ENCODE data around the gene LONRF2. TPM values are rescaled to one million over a fixed set of nuclear protein-coding genes. Genes with fewer than 3 reads are reported as not detected.
"Not testable (repeated sequence)": the region's sequence is repeated elsewhere in the genome, so short reads cannot be mapped to it uniquely, and the experiment has no call there.

Gene LONRF2
- total RNA-seq, 1 experiment from 2014 or later = not detected

GRCh38 chr2:100250645-100251044 lies 71.7 kb downstream of the LONRF2 start:
- Mint-ChIP-seq H3K4me1 (ENCODE audit: insufficient read depth, unreplicated experiment) (no peaks in the 10 kb centered on the region), H3K27ac (ENCODE audit: low read depth, unreplicated experiment) (no peak overlapping the region), H3K4me3 (ENCODE audit: unreplicated experiment) (no peak overlapping the region), H3K36me3 (ENCODE audit: insufficient read depth, unreplicated experiment) (no peaks in the 10 kb centered on the region), H3K9me3 (ENCODE audit: unreplicated experiment) (no peaks in the 10 kb centered on the region), H3K27me3 (ENCODE audit: insufficient read depth, unreplicated experiment) (peaks cover 10% of the 10 kb centered on the region)
- no TSS peak for BruUV-seq (replicated peaks)
- no peak for DNase-seq (ENCODE audit: unreplicated experiment)
- intact Hi-C loops (cut with micrococcal nuclease) = no loop called here
- ChIA-PET POLR2A (no interaction called here), CTCF (interaction anchor here (0.7 to 3.4 kb wide), 4 partner anchors 9 to 425 kb away, joined by 3 to 22 read pairs (median 7); no protein-coding TSS in a partner anchor)
- TF ChIP-seq CTCF (IDR thresholded peaks at IDR 0.05; ENCODE audit: unreplicated experiment) = no peak

- ChIA-PET POLR2A (interaction anchor here (0.6 to 1.2 kb wide), 3 partner anchors 10 to 830 kb away, joined by 3 to 4 read pairs (median 3); no protein-coding TSS in a partner anchor), CTCF (interaction anchor here (0.6 to 1.0 kb wide), 3 partner anchors 14 to 691 kb away, joined by 3 read pairs; no protein-coding TSS in a partner anchor)
- H3K27me3 Mint-ChIP-seq (ENCODE audit: insufficient read depth, unreplicated experiment) = peaks cover 10% of the 10 kb centered on the region
- no peak overlapping the region for H3K4me3 Mint-ChIP-seq (ENCODE audit: unreplicated experiment)
- TF ChIP-seq CTCF (IDR thresholded peaks at IDR 0.05; ENCODE audit: unreplicated experiment) = no peak
- no peak overlapping the region for H3K27ac Mint-ChIP-seq (ENCODE audit: low read depth, unreplicated experiment)
- intact Hi-C loops (cut with micrococcal nuclease) = no loop called here
- no peaks in the 10 kb centered on the region for H3K4me1 Mint-ChIP-seq (ENCODE audit: insufficient read depth, unreplicated experiment)
- H3K36me3 Mint-ChIP-seq (ENCODE audit: insufficient read depth, unreplicated experiment) = no peaks in the 10 kb centered on the region
- H3K9me3 Mint-ChIP-seq (ENCODE audit: unreplicated experiment) = no peaks in the 10 kb centered on the region
- BruUV-seq (replicated peaks) = no TSS peak
- DNase-seq (ENCODE audit: unreplicated experiment) = no peak
These were observed 73.3 kb downstream of the LONRF2 start for GRCh38 chr2:100248971-100249370.

- H3K36me3 Mint-ChIP-seq (ENCODE audit: insufficient read depth, unreplicated experiment); BruUV-seq (replicated peaks); H3K27me3 Mint-ChIP-seq (ENCODE audit: insufficient read depth, unreplicated experiment); intact Hi-C loops (cut with micrococcal nuclease); H3K4me1 Mint-ChIP-seq (ENCODE audit: insufficient read depth, unreplicated experiment); H3K9me3 Mint-ChIP-seq (ENCODE audit: unreplicated experiment); DNase-seq (ENCODE audit: unreplicated experiment); H3K27ac Mint-ChIP-seq (ENCODE audit: low read depth, unreplicated experiment); H3K4me3 Mint-ChIP-seq (ENCODE audit: unreplicated experiment): not testable (repeated sequence)
- ChIA-PET POLR2A (interaction anchor here (0.6 kb wide), 1 partner anchor 831 kb away, joined by 4 read pairs; no protein-coding TSS in a partner anchor), CTCF (interaction anchor here (0.6 to 1.0 kb wide), 3 partner anchors 15 to 691 kb away, joined by 3 read pairs; no protein-coding TSS in a partner anchor)
These were observed 73.7 kb downstream of the LONRF2 start for GRCh38 chr2:100248556-100248955.

GRCh38 chr2:100248044-100248330 lies 74.3 kb downstream of the LONRF2 start:
- Mint-ChIP-seq H3K36me3 (ENCODE audit: insufficient read depth, unreplicated experiment) (no peaks in the 10 kb centered on the region), H3K4me1 (ENCODE audit: insufficient read depth, unreplicated experiment) (no peaks in the 10 kb centered on the region), H3K9me3 (ENCODE audit: unreplicated experiment) (no peaks in the 10 kb centered on the region), H3K4me3 (ENCODE audit: unreplicated experiment) (no peak overlapping the region), H3K27ac (ENCODE audit: low read depth, unreplicated experiment) (no peak overlapping the region), H3K27me3 (ENCODE audit: insufficient read depth, unreplicated experiment) (peaks cover 10% of the 10 kb centered on the region)
- ChIA-PET CTCF (interaction anchor here (1.0 to 4.4 kb wide), 2 partner anchors 15 to 428 kb away, joined by 3 to 24 read pairs; no protein-coding TSS in a partner anchor), POLR2A (no interaction called here)
- no peak for DNase-seq (ENCODE audit: unreplicated experiment)
- intact Hi-C loops (cut with micrococcal nuclease) = no loop called here
- no TSS peak for BruUV-seq (replicated peaks)
- no peak for TF ChIP-seq CTCF (IDR thresholded peaks at IDR 0.05; ENCODE audit: unreplicated experiment)

Data from MCF 10A (cell line).